B cell (primary cell): Measurements from ENCODE around the gene SLC4A3. TPM values are rescaled to one million over a fixed set of nuclear protein-coding genes. Genes with fewer than 3 reads are reported as not detected.

Experiments used
- ATAC-seq: fragments of 200-7000 bp; cut with Tn5 transposase; one replicate; pipeline ENCODE4 v1.10.0; 2021; ENCODE audit warnings: low read depth, mild to moderate bottlenecking, moderate number of reproducible peaks, moderate library complexity
- CTCF ChIA-PET: fragments of 350-600 bp; sonication (Branson Sonifier 250); formaldehyde crosslinking; loops from one replicate; lab custom pipeline; 2021; ENCODE audit warnings: antibody characterized with exemption, inconsistent platforms; lab: Charles Lee
- POLR2A ChIA-PET: fragments of 350-600 bp; sonication (Branson Sonifier 250); formaldehyde crosslinking; loops from one replicate; lab custom pipeline; 2021; ENCODE audit warnings: antibody characterized with exemption; lab: Charles Lee
- DNase-seq: peaks from one replicate; pipeline ENCODE4 v3.0.0; 2013
- H2AFZ ChIP-seq: 2 replicates; pipeline ENCODE4 v1.6.1; 2012; ENCODE audit warnings: mild to moderate bottlenecking, low read depth, low read length; ENCODE audit not compliant: insufficient read depth, poor library complexity, severe bottlenecking
- H3K27ac ChIP-seq, 2 donors: 1 replicate in 1 of 2; 2 replicates in 1 of 2; pipeline ENCODE4 v1.5.1; 2012 to 2013; ENCODE audit warnings: low read length in 2 of 2, mild to moderate bottlenecking in 2 of 2, moderate library complexity in 1 of 2
- H3K27me3 ChIP-seq, 4 experiments: fragments of 200-600 bp in 1 of 4; sonication (generic) in 1 of 4; replicated peaks in 1 of 4; 1 replicate in 2 of 4; 2 replicates in 2 of 4; pipeline versions ENCODE4 v1.6.1 to v1.7.0; 2013 to 2016; ENCODE audit warnings: low read length in 3 of 4, mild to moderate bottlenecking in 2 of 4, mixed read lengths in 1 of 4, moderate library complexity in 1 of 4; ENCODE audit not compliant: insufficient read depth in 4 of 4, control insufficient read depth in 3 of 4; ENCODE audit errors: control extremely low read depth in 1 of 4
- H3K36me3 ChIP-seq, 2 experiments: replicated peaks in 1 of 2; 1 replicate in 1 of 2; 2 replicates in 1 of 2; pipeline versions ENCODE4 v1.6.1 to v1.7.1; 2013; ENCODE audit warnings: low read length in 1 of 2; ENCODE audit not compliant: insufficient read depth in 2 of 2, control insufficient read depth in 1 of 2; ENCODE audit errors: control extremely low read depth in 1 of 2, extremely low read depth in 1 of 2
- H3K4me1 ChIP-seq, 2 donors: fragments of 200-600 bp in 1 of 2; sonication (generic) in 1 of 2; 1 replicate in 1 of 2; 2 replicates in 1 of 2; pipeline versions ENCODE4 v1.5.1 to v1.6.1; 2013 to 2017; ENCODE audit warnings: low read length in 2 of 2; ENCODE audit not compliant: control insufficient read depth in 2 of 2, insufficient read depth in 2 of 2
- H3K4me2 ChIP-seq: replicated peaks from 2 replicates; pipeline ENCODE3; 2012; ENCODE audit warnings: mild to moderate bottlenecking, low read depth, low read length; ENCODE audit not compliant: poor library complexity, severe bottlenecking
- H3K4me3 ChIP-seq, 5 experiments: fragments of 200-600 bp in 1 of 5; sonication (generic) in 1 of 5; 1 replicate in 3 of 5; 2 replicates in 2 of 5; pipeline versions ENCODE4 v1.5.1 to v1.7.0; 2011 to 2016; ENCODE audit warnings: low read length in 4 of 5, mild to moderate bottlenecking in 4 of 5, low read depth in 2 of 5, control low read depth in 1 of 5, moderate library complexity in 1 of 5; ENCODE audit not compliant: insufficient read depth in 1 of 5; ENCODE audit errors: control extremely low read depth in 1 of 5, extremely low read depth in 1 of 5
- H3K79me2 ChIP-seq: fragments of 200-600 bp; sonication (generic); one replicate; pipeline ENCODE4 v1.6.0; 2016; ENCODE audit warnings: low read length; ENCODE audit not compliant: control insufficient read depth, insufficient read depth
- H3K9ac ChIP-seq: fragments of 200-600 bp; sonication (generic); 2 replicates; pipeline ENCODE4 v1.6.1; 2017; ENCODE audit warnings: mild to moderate bottlenecking, low read length, moderate library complexity
- H3K9me3 ChIP-seq, 3 donors: one replicate each; pipeline versions ENCODE4 v1.6.1 to v1.7.1; 2013; ENCODE audit warnings: low read length in 2 of 3; ENCODE audit not compliant: control insufficient read depth in 2 of 3, insufficient read depth in 1 of 3; ENCODE audit errors: control extremely low read depth in 1 of 3
- H4K20me1 ChIP-seq: 2 replicates; pipeline ENCODE4 v1.6.0; 2012; ENCODE audit warnings: mild to moderate bottlenecking, low read length; ENCODE audit not compliant: insufficient read depth, control insufficient read depth, poor library complexity, severe bottlenecking
- H3K27ac Mint-ChIP-seq: one replicate; pipeline ENCODE4 v1.8.0; 2021; ENCODE audit warnings: mixed read lengths
- H3K27me3 Mint-ChIP-seq: one replicate; pipeline ENCODE4 v1.8.0; 2021; ENCODE audit warnings: mixed read lengths
- H3K4me1 Mint-ChIP-seq: one replicate; pipeline ENCODE4 v1.8.0; 2021; ENCODE audit warnings: mixed read lengths
- H3K4me3 Mint-ChIP-seq: one replicate; pipeline ENCODE4 v1.8.0; 2021; ENCODE audit warnings: mixed read lengths
- H3K9me3 Mint-ChIP-seq: one replicate; pipeline ENCODE4 v1.8.0; 2022; ENCODE audit warnings: mixed read lengths; ENCODE audit not compliant: insufficient read depth
- CTCF ChIP-seq: fragments of 200-600 bp; IDR thresholded peaks from one replicate; pipeline ENCODE4 v1.8.0; 2022; ENCODE audit warnings: antibody characterized with exemption, mild to moderate bottlenecking
- EZH2 ChIP-seq: IDR thresholded peaks from 2 replicates; pipeline ENCODE4 v1.6.1; 2012; ENCODE audit warnings: borderline replicate concordance, low read depth, mild to moderate bottlenecking, moderate library complexity, low read length; ENCODE audit not compliant: insufficient read depth, poor library complexity, severe bottlenecking
- whole genome bisulfite sequencing: methylation state at CpG from one replicate; pipeline ENCODE4 v1.1.5; 2013; ENCODE audit warnings: missing lambda C conversion rate; ENCODE audit not compliant: insufficient coverage; 5-methylcytosine and 5-hydroxymethylcytosine counted together
- intact Hi-C: fragments of 100-400 bp; cut with micrococcal nuclease; formaldehyde crosslinking; loops from one replicate; pipeline ENCODE4 v1.10.0; 2022
- polyA plus RNA-seq: library from polyadenylated mRNA; depleted of rRNA; stranded (reverse); fragments of >200 nt; gene quantifications from 2 replicates; pipeline ENCODE4 v1.2.3, GENCODE V29; 2012
- total RNA-seq, 2 donors: library from RNA; stranded (reverse); fragments of 120-200 nt in 1 of 2; gene quantifications; 1 replicate in 1 of 2; 2 replicates in 1 of 2; pipeline versions ENCODE4 v1.2.3 to v1.2.4, GENCODE V29; 2013 to 2022

Gene SLC4A3
- total and polyA plus RNA-seq, 2 donors (not counting 1 experiment from before 2014, with no cell fraction given), result 0.16 TPM; not detected in 1

- Histone ChIP-seq H3K36me3 (peaks cover 0 to 49% of the 10 kb centered on the region in 2 experiments), H3K9me3 (no peaks in the 10 kb centered on the region), H3K27ac (no peak overlapping the region), H3K79me2 (peaks cover 3% of the 10 kb centered on the region), H3K4me1 (peaks cover 9% of the 10 kb centered on the region in 2 donors), H3K27me3 (no peaks in the 10 kb centered on the region), H3K4me2 (no peak overlapping the region), H2AFZ (no peak overlapping the region), H4K20me1 (no peaks in the 10 kb centered on the region), H3K9ac (no peak overlapping the region), H3K4me3 (no peak overlapping the region)
- no peak for DNase-seq
- no peak for ATAC-seq
- H3K27me3 Mint-ChIP-seq, result no peaks in the 10 kb centered on the region
- no peak overlapping the region for H3K4me3 Mint-ChIP-seq
- H3K4me1 Mint-ChIP-seq, result peaks cover 13% of the 10 kb centered on the region
- POLR2A ChIA-PET, result no interaction called here
- H3K27ac Mint-ChIP-seq, result peak overlapping the region; percentile 59
- CTCF ChIA-PET, result no interaction called here
- TF ChIP-seq CTCF, result no peak
- TF ChIP-seq EZH2, result no peak
- H3K9me3 Mint-ChIP-seq, result no peaks in the 10 kb centered on the region
- 98% methylated on average over 9 of the region's 9 CpGs for WGBS
- intact Hi-C loops, result no loop called here
Observed at GRCh38 chr2:219611306-219611705, 16.1 kb upstream of the SLC4A3 start.

- Mint-ChIP-seq H3K4me3 (peak overlapping the region; percentile 30), H3K9me3 (no peaks in the 10 kb centered on the region), H3K27ac (no peak overlapping the region), H3K27me3 (no peaks in the 10 kb centered on the region), H3K4me1 (peaks cover 13% of the 10 kb centered on the region)
- no peak for TF ChIP-seq CTCF
- no peak for TF ChIP-seq EZH2
- ChIA-PET POLR2A (no interaction called here), CTCF (no interaction called here)
- no peak overlapping the region for H3K4me3 ChIP-seq
- H3K79me2 ChIP-seq, result peaks cover 3% of the 10 kb centered on the region
- H3K9me3 ChIP-seq, result no peaks in the 10 kb centered on the region
- intact Hi-C loops, result no loop called here
- H3K4me1 ChIP-seq, result peaks cover 9% of the 10 kb centered on the region in 2 donors
- peak overlapping the region; percentile 61 for H3K4me2 ChIP-seq
- no peak overlapping the region for H2AFZ ChIP-seq
- H3K27ac ChIP-seq, result no peak overlapping the region
- DNase-seq, result no peak
- ATAC-seq, result no peak
- H3K36me3 ChIP-seq, result peaks cover 0 to 46% of the 10 kb centered on the region in 2 experiments
- H4K20me1 ChIP-seq, result no peaks in the 10 kb centered on the region
- no peaks in the 10 kb centered on the region for H3K27me3 ChIP-seq
- WGBS, result 85% methylated on average over 11 of the region's 12 CpGs
- no peak overlapping the region for H3K9ac ChIP-seq
Observed at GRCh38 chr2:219611866-219612576, 15.4 kb upstream of the SLC4A3 start.
